ENCODE measurements around the gene RNU6-8.
A peak's percentile ranks its signal among the peaks of the same experiment; 100 is the strongest.

The RNU6-8 gene

DNA sequence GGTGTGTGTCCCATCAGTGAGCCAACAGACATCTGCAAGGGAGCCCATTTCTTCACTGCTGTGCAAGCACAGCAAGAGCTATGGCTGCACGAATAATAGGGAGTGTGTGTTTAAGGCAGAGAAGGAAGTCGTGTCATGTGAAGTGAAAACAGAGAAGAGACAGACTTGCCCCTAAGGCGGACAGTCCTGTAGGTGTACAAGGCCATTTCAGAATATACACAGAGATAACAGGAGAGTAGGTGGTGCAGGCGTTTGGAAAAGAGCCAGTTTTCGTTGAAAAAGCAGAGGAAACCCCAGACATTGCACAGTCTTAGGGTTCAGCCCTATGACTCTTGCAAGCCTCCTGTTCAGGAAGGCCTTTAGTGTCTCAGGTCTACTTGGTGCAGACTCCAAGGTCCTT is 46.3 kb upstream of the RNU6-8 start:
- no peak for DNase-seq (ENCODE audit: extremely low read depth, insufficient read length)
- H3K27me3 ChIP-seq (replicated peaks; ENCODE audit: control insufficient read depth, insufficient read depth, low read length): no peaks in the 10 kb centered on the region
- TF ChIP-seq, protein P1, sequence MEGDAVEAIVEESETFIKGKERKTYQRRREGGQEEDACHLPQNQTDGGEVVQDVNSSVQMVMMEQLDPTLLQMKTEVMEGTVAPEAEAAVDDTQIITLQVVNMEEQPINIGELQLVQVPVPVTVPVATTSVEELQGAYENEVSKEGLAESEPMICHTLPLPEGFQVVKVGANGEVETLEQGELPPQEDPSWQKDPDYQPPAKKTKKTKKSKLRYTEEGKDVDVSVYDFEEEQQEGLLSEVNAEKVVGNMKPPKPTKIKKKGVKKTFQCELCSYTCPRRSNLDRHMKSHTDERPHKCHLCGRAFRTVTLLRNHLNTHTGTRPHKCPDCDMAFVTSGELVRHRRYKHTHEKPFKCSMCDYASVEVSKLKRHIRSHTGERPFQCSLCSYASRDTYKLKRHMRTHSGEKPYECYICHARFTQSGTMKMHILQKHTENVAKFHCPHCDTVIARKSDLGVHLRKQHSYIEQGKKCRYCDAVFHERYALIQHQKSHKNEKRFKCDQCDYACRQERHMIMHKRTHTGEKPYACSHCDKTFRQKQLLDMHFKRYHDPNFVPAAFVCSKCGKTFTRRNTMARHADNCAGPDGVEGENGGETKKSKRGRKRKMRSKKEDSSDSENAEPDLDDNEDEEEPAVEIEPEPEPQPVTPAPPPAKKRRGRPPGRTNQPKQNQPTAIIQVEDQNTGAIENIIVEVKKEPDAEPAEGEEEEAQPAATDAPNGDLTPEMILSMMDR (IDR thresholded peaks at IDR 0.05; ENCODE audit: insufficient read depth, low read length, poor library complexity, severe bottlenecking): no peak
- H3K4me3 ChIP-seq (replicated peaks; ENCODE audit: low read depth, low read length): no peak overlapping the region
- no peaks in the 10 kb centered on the region for H3K36me3 ChIP-seq (ENCODE audit: control insufficient read depth, insufficient read depth, low read length)

GRCh38 chr14:32246751-32247150 is 43.7 kb upstream of the RNU6-8 start:
- TF ChIP-seq, protein P1 (IDR thresholded peaks at IDR 0.05; ENCODE audit: insufficient read depth, low read length, poor library complexity, severe bottlenecking): no peak
- Histone ChIP-seq H3K36me3 (ENCODE audit: control insufficient read depth, insufficient read depth, low read length) (no peaks in the 10 kb centered on the region), H3K27me3 (replicated peaks; ENCODE audit: control insufficient read depth, insufficient read depth, low read length) (no peaks in the 10 kb centered on the region), H3K4me3 (replicated peaks; ENCODE audit: low read depth, low read length) (no peak overlapping the region)
- no peak for DNase-seq (ENCODE audit: extremely low read depth, insufficient read length)

DNA sequence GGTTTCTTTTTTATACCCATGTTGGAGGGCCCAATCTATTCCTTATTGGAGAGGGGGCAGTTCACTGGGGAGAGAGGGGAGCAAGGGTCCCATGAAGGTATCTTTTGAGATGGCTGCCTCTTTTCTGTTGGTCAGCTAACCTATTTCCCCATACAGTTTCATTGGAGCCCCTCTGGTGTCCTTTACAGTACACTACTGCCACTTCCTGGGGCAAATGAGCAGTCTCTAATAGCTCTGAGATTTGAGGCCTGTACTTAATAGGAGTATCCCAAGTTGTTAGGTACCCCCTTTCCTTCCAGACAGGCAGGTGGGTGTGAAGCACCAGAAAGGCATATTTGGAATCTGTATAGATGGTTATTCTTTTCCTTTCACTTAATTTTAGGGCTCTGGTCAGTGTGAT is 41.3 kb upstream of the RNU6-8 start:
- Histone ChIP-seq H3K27me3 (replicated peaks; ENCODE audit: control insufficient read depth, insufficient read depth, low read length) (no peaks in the 10 kb centered on the region), H3K4me3 (replicated peaks; ENCODE audit: low read depth, low read length) (no peak overlapping the region), H3K36me3 (ENCODE audit: control insufficient read depth, insufficient read depth, low read length) (no peaks in the 10 kb centered on the region)
- no peak for DNase-seq (ENCODE audit: extremely low read depth, insufficient read length)
- TF ChIP-seq, protein P1 (IDR thresholded peaks at IDR 0.05; ENCODE audit: insufficient read depth, low read length, poor library complexity, severe bottlenecking): peak; percentile 17

GRCh38 chr14:32233260-32233659 is 30.2 kb upstream of the RNU6-8 start:
- no peak for DNase-seq (ENCODE audit: extremely low read depth, insufficient read length)
- TF ChIP-seq, protein P1 (IDR thresholded peaks at IDR 0.05; ENCODE audit: insufficient read depth, low read length, poor library complexity, severe bottlenecking): no peak
- H3K4me3 ChIP-seq (replicated peaks; ENCODE audit: low read depth, low read length): no peak overlapping the region

GRCh38 chr14:32232481-32232880 is 29.4 kb upstream of the RNU6-8 start:
- no peaks in the 10 kb centered on the region for H3K36me3 ChIP-seq (ENCODE audit: control insufficient read depth, insufficient read depth, low read length)
- DNase-seq (ENCODE audit: extremely low read depth, insufficient read length): no peak
- TF ChIP-seq, protein P1 (IDR thresholded peaks at IDR 0.05; ENCODE audit: insufficient read depth, low read length, poor library complexity, severe bottlenecking): no peak

More at GRCh38 chr14:32233260-32233659, 30.2 kb upstream of the RNU6-8 start:
- Histone ChIP-seq H3K36me3 (ENCODE audit: control insufficient read depth, insufficient read depth, low read length) (no peaks in the 10 kb centered on the region), H3K27me3 (replicated peaks; ENCODE audit: control insufficient read depth, insufficient read depth, low read length) (no peaks in the 10 kb centered on the region)

GRCh38 chr14:32230695-32231280 is 27.7 kb upstream of the RNU6-8 start:
- TF ChIP-seq, protein P1 (IDR thresholded peaks at IDR 0.05; ENCODE audit: insufficient read depth, low read length, poor library complexity, severe bottlenecking): no peak
- Histone ChIP-seq H3K4me3 (replicated peaks; ENCODE audit: low read depth, low read length) (no peak overlapping the region), H3K36me3 (ENCODE audit: control insufficient read depth, insufficient read depth, low read length) (no peaks in the 10 kb centered on the region), H3K27me3 (replicated peaks; ENCODE audit: control insufficient read depth, insufficient read depth, low read length) (no peaks in the 10 kb centered on the region)
- DNase-seq (ENCODE audit: extremely low read depth, insufficient read length): no peak

More at GRCh38 chr14:32232481-32232880, 29.4 kb upstream of the RNU6-8 start:
- no peak overlapping the region for H3K4me3 ChIP-seq (replicated peaks; ENCODE audit: low read depth, low read length)
- no peaks in the 10 kb centered on the region for H3K27me3 ChIP-seq (replicated peaks; ENCODE audit: control insufficient read depth, insufficient read depth, low read length)
